HCT116 (cell line): Measurements from ENCODE around the gene GNAI2.

ENCODE experiments used
- ATF3 ChIP-seq: IDR thresholded peaks from 2 replicates; pipeline ENCODE4 v1.6.1; 2012
- CEBPB ChIP-seq: IDR thresholded peaks from 2 replicates; pipeline ENCODE4 v1.6.1; 2012; ENCODE audit warnings: low read depth
- CTCF ChIP-seq, 3 experiments: fragments of 200-600 bp in 1 of 3; sonication (generic) in 1 of 3; IDR thresholded peaks in 2 of 3; conservative IDR thresholded peaks in 1 of 3; 2 replicates each; pipeline ENCODE4 v1.5.1; 2012 to 2017; ENCODE audit warnings: low read depth in 2 of 3, low read length in 2 of 3, antibody characterized with exemption in 1 of 3, borderline replicate concordance in 1 of 3, control low read depth in 1 of 3, mild to moderate bottlenecking in 1 of 3, mixed read lengths in 1 of 3, mixed run types in 1 of 3, moderate library complexity in 1 of 3; ENCODE audit not compliant: insufficient read depth in 1 of 3
- ELF1 ChIP-seq: IDR thresholded peaks from 2 replicates; pipeline ENCODE4 v1.6.1; 2012; ENCODE audit warnings: low read depth, borderline replicate concordance
- EZH2 ChIP-seq: fragments of 200-600 bp; sonication (generic); IDR thresholded peaks from 2 replicates; pipeline ENCODE4 v1.6.1; 2017; ENCODE audit warnings: antibody characterized with exemption, mixed run types
- FOSL1 ChIP-seq: IDR thresholded peaks from 2 replicates; pipeline ENCODE4 v1.6.1; 2012; ENCODE audit warnings: low read depth
- MAX ChIP-seq: IDR thresholded peaks from 2 replicates; pipeline ENCODE4 v1.6.1; 2012
- POLR2A ChIP-seq: IDR thresholded peaks from 2 replicates; pipeline ENCODE4 v1.7.0; 2011; ENCODE audit warnings: borderline replicate concordance; ENCODE audit not compliant: insufficient read depth, insufficient read length; ENCODE audit errors: extremely low read depth
- POLR2AphosphoS5 ChIP-seq: IDR thresholded peaks from 2 replicates; pipeline ENCODE4 v1.6.1; 2011; ENCODE audit warnings: mild to moderate bottlenecking, low read depth, low read length, moderate library complexity
- REST ChIP-seq: IDR thresholded peaks from 2 replicates; pipeline ENCODE4 v1.6.1; 2012; ENCODE audit warnings: low read depth
- SIN3A ChIP-seq: IDR thresholded peaks from 2 replicates; pipeline ENCODE4 v1.6.1; 2012; ENCODE audit warnings: low read depth
- YY1 ChIP-seq: IDR thresholded peaks from 2 replicates; pipeline ENCODE4 v1.6.1; 2011; ENCODE audit warnings: low read length, low read depth, moderate library complexity, mild to moderate bottlenecking; ENCODE audit not compliant: insufficient replicate concordance; ENCODE audit errors: extremely low read depth
- ZBTB33 ChIP-seq: IDR thresholded peaks from 2 replicates; pipeline ENCODE4 v1.6.1; 2011; ENCODE audit warnings: mild to moderate bottlenecking, low read length, moderate library complexity; ENCODE audit not compliant: insufficient replicate concordance; ENCODE audit errors: extremely low read depth
- ZNF274 ChIP-seq: fragments of 200-500 bp; sonication (Bioruptor generic); IDR thresholded peaks from 2 replicates; pipeline ENCODE4 v1.6.1; 2014; ENCODE audit warnings: mild to moderate bottlenecking, low read depth, low read length, inconsistent platforms

- no peak for TF ChIP-seq CTCF (IDR thresholded peaks at IDR 0.05 in 2 of 3, conservative IDR thresholded peaks at IDR 0.05 in 1 of 3; ENCODE audit: borderline replicate concordance in 1 of 3, insufficient read depth in 1 of 3, low read depth in 2 of 3, low read length in 2 of 3)
- no peak for TF ChIP-seq POLR2AphosphoS5
- TF ChIP-seq ZBTB33: no peak
- no peak for TF ChIP-seq MAX
- no peak for TF ChIP-seq POLR2A
- no peak for TF ChIP-seq EZH2
- no peak for TF ChIP-seq FOSL1
- no peak for TF ChIP-seq ELF1
- TF ChIP-seq REST: no peak
- TF ChIP-seq YY1: no peak
- no peak for TF ChIP-seq ATF3
- no peak for TF ChIP-seq CEBPB
- TF ChIP-seq ZNF274: no peak
- no peak for TF ChIP-seq SIN3A
Measured at GRCh38 chr3:50258029-50258680, 22.2 kb downstream of the GNAI2 start.
